GM12872 (cell line): ENCODE results near the gene HDAC8.

ENCODE experiments used
- TF ChIP-seq, protein P1 (sequence below): IDR thresholded peaks from 3 replicates; pipeline ENCODE4 v1.5.1; 2011; ENCODE audit warnings: low read depth, mild to moderate bottlenecking, low read length, moderate library complexity; ENCODE audit not compliant: insufficient read depth

HDAC8 gene

DNA sequence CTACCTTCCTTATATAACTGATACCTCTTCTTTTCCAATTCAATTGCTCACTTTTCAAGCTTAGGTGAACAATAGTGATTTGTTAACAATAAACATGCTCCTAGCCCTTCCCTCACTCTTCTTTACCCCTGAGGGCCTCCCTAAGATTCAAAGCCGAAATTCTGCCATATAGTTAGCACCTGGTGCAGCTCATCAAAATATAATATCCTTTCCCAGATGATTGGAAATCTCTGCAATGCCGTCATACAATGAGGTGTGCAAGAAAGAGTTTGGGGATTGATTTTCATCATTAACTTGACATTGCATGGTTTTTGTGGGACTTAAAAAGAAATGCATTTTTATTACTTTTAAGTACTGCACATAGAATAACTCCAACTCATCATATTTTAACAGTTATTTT, 95.3 kb downstream of the HDAC8 start:
- TF ChIP-seq, protein P1, sequence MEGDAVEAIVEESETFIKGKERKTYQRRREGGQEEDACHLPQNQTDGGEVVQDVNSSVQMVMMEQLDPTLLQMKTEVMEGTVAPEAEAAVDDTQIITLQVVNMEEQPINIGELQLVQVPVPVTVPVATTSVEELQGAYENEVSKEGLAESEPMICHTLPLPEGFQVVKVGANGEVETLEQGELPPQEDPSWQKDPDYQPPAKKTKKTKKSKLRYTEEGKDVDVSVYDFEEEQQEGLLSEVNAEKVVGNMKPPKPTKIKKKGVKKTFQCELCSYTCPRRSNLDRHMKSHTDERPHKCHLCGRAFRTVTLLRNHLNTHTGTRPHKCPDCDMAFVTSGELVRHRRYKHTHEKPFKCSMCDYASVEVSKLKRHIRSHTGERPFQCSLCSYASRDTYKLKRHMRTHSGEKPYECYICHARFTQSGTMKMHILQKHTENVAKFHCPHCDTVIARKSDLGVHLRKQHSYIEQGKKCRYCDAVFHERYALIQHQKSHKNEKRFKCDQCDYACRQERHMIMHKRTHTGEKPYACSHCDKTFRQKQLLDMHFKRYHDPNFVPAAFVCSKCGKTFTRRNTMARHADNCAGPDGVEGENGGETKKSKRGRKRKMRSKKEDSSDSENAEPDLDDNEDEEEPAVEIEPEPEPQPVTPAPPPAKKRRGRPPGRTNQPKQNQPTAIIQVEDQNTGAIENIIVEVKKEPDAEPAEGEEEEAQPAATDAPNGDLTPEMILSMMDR, result no peak

DNA sequence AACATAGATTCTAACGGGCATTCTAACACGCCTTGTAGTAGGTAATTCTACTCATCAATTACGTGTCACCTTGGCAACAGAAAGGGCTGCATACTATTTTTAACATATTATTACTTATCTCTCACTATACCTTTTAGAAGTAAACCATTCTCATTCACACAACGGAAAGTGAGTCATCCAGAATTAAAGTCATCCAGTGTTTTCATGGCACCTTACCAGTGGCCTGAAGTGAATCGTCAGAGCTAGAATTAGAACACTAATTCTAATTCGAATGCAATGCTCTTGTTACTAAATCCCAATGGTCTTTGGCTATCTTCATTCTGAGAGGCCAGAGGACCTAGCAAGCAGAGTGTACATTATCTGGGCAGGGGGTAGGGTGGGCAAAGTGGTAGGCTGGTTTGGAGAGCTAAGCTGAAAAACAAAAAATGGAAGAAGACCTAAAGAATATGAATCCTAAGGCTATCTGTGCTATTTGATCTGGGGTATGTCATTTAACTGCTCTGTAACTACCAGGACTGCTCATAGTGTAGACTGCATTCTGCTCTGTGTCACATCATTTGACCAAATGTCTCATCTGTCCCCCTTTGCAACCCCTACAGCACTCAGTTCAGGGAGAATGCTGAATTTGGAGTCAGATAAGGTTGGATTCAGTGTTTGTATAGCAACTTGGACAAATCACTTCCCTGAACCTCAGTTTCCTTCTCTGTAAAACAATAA, 96.5 kb downstream of the HDAC8 start:
- TF ChIP-seq, protein P1, result no peak

DNA sequence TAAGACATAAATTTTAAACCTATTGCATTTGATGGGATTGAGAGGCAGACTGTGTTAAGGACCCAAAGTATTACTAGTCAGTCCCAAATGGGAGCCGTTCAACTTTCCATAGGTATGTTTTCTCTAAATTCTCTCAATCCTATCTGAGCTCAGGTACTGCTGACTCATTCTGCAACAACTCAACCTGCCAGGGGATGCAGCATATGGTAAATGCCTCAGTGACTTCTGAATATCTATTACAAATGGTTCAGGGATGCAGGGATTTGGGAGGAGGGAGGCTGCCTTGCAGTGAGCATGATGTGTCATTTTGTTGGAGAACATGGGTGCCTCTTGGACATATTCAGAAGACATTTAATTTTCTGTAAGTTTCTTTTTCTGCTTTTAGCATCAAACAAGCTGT, 97.3 kb downstream of the HDAC8 start:
- TF ChIP-seq, protein P1, result no peak

DNA sequence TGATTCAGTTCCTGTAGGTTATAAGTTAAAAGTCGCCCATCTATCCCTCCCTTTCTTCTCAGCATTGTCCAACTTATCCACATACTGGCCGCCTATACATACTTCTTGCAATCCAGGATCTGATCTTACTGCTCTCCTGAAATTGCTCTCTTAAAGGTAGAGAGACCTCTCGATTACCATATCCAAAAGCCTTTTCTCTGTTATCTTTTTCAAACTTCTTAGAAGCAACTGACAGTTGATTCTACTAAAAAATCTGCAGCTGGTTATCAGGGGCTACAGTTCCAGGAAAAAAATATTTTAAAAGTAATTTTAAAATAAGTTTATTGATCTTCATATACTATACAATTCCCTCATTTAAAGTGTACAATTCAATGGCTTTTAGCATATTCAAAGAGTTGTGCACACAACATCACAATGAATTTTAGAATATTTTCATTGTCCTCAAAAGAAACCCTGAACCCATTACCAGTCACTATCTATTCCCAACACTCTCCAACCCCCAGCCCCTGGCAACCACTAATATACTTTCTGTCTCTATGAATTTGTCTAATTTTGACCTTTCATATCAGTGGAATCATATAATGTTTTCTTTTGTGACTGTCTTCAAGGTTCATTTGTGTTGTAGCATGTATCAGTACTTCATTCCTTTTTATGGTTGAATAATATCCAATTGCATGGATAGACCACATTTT, 102.0 kb downstream of the HDAC8 start:
- TF ChIP-seq, protein P1, result no peak

DNA sequence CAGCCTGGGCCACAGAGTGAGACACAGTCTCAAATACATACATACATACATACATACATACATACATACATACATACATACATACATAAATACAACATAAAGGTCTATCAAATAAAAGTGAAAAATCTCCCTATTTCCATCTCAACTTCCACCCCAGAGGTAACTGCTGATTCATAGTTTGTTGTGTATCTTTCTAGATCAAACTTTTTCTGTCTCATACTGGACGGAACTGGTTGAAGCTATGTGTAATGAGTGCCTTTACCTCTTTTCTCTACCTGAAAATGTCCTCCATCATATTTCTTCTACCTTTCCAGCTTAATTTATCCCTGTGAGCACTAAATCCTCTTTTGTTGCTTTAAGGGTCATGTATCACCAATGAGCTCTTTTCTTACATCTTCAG, 102.5 kb downstream of the HDAC8 start:
- TF ChIP-seq, protein P1, result no peak

DNA sequence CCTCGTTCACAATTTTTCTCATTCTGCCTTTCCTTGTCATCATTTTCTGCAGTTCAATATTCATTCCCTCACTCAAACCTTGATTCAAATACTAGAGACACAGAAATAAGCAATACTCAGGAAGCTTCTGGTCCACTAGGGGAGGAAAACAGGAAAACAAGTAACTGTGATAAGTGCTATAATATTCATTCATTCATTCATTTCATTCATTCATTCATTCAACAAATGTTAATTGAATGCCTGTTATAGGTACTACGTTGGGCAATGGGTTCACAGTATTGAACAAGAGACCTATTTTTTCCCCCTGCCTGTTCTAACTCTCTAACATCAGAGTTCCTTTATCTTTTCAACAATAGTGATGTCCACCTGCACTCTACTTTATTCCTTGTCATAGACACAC, 104.0 kb downstream of the HDAC8 start:
- TF ChIP-seq, protein P1, result no peak

DNA sequence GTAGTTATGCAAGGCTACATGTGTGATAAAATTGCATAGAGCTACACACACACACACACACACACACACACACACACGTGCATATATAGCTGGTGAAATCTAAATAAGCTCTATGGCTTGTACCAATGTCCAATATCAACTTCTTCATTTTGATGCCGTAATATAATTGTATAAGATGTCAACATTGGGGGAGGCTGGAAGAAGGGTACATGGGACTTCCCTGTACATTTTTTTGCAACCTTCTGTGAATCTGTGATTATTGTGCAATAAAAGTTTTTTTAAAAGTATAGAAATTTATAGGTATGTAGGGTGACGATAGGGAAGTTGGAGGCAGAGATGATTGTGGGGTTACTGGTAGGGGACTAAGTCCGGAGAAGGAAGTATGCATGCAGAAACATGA, 105.5 kb downstream of the HDAC8 start:
- TF ChIP-seq, protein P1, result no peak
